Erythroblast (primary cell): Measurements from ENCODE around the gene SPATS2.

Experiments
- GATA1 ChIP-seq: IDR thresholded peaks from 2 replicates; pipeline ENCODE4 v1.6.1; 2011; ENCODE audit warnings: low read depth, mild to moderate bottlenecking, control low read depth, low read length, moderate library complexity
- POLR2A ChIP-seq: IDR thresholded peaks from 2 replicates; pipeline ENCODE4 v1.6.1; 2011; ENCODE audit warnings: mild to moderate bottlenecking, low read length

GRCh38 chr12:49345051-49345824 lies 22.0 kb upstream of the SPATS2 start:
- TF ChIP-seq POLR2A (no peak), GATA1 (no peak)
